ENCODE measurements around the gene BCDIN3D.

DNA sequence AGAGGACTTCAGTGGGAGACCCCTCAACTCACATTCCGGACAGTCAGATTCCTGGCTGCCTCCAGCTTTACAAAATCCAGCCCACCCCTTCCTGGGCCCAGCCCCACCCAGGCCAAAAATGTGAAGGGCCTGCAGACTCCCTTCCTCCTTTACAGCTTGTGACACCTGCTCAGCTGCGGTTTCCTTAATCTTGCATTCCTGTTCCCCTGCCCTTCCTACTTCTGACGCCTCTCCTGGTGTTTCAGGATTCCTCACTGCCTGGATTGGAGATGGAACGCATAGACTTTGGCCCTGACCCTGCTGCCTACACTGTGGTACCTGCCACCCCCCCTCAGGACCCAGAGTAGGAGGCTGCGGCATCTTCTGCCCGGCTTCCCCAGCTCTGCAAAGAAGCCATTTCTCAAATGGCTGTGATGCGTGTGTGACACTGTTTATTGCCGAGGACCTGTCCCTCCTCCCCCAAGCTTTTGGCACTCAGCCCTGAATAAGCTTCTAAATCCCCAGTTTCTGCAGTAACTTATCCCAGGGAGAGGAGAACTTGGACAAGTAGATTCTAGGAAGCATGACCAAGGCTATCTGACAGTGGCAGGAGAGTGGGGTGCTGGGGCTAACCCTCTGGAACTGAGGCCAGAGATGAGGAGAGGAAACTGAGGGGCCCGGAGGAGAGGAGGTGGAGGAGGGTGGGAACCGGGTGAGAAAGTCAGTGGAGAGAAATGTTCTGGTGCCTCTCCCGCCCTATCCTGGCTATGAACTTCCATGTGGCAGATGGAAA, 24.9 kb upstream of the BCDIN3D start:
- TF ChIP-seq, protein P1, sequence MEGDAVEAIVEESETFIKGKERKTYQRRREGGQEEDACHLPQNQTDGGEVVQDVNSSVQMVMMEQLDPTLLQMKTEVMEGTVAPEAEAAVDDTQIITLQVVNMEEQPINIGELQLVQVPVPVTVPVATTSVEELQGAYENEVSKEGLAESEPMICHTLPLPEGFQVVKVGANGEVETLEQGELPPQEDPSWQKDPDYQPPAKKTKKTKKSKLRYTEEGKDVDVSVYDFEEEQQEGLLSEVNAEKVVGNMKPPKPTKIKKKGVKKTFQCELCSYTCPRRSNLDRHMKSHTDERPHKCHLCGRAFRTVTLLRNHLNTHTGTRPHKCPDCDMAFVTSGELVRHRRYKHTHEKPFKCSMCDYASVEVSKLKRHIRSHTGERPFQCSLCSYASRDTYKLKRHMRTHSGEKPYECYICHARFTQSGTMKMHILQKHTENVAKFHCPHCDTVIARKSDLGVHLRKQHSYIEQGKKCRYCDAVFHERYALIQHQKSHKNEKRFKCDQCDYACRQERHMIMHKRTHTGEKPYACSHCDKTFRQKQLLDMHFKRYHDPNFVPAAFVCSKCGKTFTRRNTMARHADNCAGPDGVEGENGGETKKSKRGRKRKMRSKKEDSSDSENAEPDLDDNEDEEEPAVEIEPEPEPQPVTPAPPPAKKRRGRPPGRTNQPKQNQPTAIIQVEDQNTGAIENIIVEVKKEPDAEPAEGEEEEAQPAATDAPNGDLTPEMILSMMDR (IDR thresholded peaks at IDR 0.05 in 8 of 11, conservative IDR thresholded peaks at IDR 0.05 in 3 of 11) = no peak
- TF ChIP-seq POLR2A (IDR thresholded peaks at IDR 0.05) (no peak), POLR2AphosphoS5 (IDR thresholded peaks at IDR 0.05) (no peak)

Measured in spleen (tissue), 7 donors.